ENCODE results near the gene CA4.
A peak's percentile ranks its signal among the peaks of the same experiment; 100 is the strongest.
"Not testable (repeated sequence)": the region's sequence is repeated elsewhere in the genome, so short reads cannot be mapped to it uniquely, and the experiment has no call there.

CA4 gene

GRCh38 chr17:60149691-60150582 is at the start of gene CA4:
CA4 (plus strand) TSS chr17:60149973; CDS start chr17:60150035, 62 bp downstream.
- DNase-seq: no peak

- DNase-seq: not testable (repeated sequence)
Observed at GRCh38 chr17:60100577-60100976, 49.2 kb upstream of the CA4 start.

GRCh38 chr17:60102015-60102631 is 47.6 kb upstream of the CA4 start:
- DNase-seq: peak; percentile 9

GRCh38 chr17:60102632-60103096 is 47.1 kb upstream of the CA4 start:
- no peak for DNase-seq

GRCh38 chr17:60103957-60104356 is 45.8 kb upstream of the CA4 start:
- no peak for DNase-seq

DNA sequence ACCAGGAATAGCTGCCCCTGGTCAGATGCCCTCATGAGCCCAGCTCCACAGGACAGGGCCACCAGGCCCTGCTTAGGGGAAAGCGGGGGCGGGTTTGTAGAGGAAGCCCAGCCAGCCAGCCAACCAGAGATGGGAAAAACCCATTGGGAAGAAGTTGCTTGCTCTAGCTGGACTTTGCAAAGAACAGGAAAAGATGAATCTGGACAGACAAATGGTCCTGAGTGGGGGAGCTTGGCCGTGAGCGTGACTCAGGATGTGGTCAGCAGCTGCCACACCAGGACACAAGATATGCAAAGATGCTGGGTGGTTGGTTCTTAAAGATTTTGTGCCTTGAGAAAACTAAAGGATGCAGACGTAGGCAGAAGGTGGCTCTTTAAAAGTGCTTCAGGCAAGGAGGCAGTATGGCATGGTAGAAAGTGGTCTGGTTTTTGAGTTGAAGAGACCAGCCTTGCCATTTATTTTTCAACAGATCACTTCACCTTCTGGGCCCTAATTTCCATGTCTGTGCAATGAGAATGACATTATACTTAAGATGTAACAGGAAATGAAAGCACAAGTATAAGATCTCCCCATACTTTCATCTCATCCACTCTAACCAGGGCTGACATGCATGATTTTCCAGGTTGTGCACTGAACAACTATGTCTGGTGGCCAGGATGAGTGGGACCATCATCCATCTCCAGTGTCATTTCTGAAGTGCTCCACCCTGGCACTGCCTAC is 43.3 kb upstream of the CA4 start:
- DNase-seq: no peak

GRCh38 chr17:60107526-60108257 is 42.1 kb upstream of the CA4 start:
- DNase-seq: no peak

- DNase-seq: not testable (repeated sequence)
Observed at GRCh38 chr17:60108309-60108708, 41.5 kb upstream of the CA4 start.

DNA sequence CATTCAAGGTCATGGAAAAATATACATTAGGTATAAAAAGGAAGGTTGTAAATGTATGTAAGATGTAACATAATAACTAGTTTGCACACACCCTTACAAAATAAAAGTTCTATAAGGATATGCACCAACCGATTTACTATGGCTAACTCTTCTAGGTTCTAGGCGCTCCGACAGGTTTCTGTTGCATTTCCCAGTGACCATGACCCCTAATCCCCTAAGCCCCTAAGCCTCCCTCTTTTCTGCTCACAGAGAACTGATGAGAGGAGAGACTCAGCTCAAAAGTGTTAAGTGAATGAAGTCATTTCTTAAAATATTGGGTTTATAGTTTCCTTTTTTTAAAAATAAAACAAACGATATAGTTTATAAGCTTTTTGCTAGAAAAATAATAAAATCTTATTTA is 41.1 kb upstream of the CA4 start:
- DNase-seq: no peak

- DNase-seq: no peak
Observed at GRCh38 chr17:60109161-60109560, 40.6 kb upstream of the CA4 start.

DNA sequence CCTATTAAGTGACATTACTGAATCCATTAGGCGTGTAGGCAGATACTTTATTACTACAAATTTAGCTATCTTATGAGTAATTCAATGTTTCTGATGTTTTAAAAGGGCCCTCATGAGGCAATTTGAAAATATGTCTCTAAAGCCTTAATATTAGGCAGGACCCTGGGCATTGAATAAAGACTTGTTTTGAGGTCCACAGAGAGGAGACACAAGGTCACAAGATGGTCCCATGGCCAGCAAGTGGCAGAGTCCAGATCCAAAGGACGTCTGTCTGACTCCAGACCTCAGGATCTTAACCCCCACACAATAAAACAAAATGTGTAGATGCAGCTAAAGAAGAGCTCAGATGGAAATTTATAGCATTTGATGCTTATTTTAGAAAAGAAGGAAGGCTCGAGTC is 39.2 kb upstream of the CA4 start:
- DNase-seq: no peak

DNA sequence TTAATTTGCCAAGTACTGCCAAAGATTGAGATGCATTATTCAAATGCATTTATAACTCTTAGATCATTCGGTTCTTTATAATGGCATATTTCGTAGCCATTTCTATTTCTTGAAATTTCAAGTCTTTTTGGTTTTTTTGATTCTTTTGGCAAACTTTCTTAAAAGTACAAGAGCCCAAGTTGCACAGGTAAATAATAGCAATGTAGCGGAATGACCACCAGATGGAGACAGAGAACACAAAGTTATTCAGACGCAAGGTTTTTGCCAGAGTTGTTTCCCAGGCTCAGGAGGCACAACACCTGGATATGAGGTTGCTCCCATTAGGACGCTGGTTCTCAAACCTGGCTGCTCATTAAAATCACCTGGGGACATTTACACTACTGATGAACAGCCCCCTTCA is 38.1 kb upstream of the CA4 start:
- DNase-seq: not testable (repeated sequence)

GRCh38 chr17:60115364-60115763 is 34.4 kb upstream of the CA4 start:
- not testable (repeated sequence) for DNase-seq

GRCh38 chr17:60116196-60116595 is 33.6 kb upstream of the CA4 start:
- not testable (repeated sequence) for DNase-seq

GRCh38 chr17:60119162-60119561 is 30.6 kb upstream of the CA4 start:
- DNase-seq: not testable (repeated sequence)

- DNase-seq: not testable (repeated sequence)
Observed at GRCh38 chr17:60119807-60120748, 29.7 kb upstream of the CA4 start.

DNA sequence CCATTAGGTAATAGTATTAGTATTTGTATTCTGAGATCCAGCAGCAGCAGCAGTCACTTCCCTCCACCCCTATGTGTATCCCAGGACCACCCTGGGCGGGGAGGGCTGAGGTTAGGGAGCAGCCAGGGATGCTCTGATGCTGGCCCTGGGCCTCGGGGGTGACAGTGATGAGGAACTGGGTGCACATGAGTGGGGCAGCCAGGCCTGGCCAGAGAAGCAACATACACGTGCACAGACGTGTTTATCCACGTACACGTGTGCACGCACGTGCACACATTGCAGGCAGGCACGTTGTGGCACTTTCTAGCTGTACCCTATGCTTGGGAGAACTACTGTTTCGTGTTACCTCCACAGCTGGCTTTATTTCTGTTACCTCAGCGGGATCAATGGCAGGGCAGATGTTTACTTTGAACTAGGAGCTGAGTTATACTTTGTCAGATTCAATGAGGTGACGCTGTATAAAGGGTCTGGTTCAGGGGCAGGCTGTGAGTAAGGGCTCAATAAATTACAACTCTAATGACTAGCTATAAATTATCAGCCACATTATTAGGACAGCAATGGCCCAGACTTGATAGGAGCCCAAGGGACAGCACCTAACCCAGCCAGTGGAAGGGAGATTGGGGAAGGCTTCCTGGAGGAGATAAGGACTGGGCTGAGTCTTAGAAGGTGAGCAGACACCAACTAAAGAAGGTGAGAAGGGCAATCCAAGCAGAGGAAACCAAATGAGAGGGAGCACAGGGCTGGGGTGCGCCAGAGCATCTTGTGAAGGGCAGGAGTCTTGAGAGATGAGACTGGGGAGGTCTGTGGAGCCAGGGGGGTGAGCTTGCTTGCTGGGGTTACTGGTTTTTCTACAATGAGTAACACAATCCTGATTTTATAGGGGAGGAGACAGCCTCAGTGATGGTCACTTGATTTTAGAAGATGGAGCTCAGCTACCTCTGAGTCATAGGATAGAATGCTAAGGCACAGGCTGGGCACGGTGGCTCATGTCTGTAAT is 22.4 kb upstream of the CA4 start:
- no peak for DNase-seq

DNA sequence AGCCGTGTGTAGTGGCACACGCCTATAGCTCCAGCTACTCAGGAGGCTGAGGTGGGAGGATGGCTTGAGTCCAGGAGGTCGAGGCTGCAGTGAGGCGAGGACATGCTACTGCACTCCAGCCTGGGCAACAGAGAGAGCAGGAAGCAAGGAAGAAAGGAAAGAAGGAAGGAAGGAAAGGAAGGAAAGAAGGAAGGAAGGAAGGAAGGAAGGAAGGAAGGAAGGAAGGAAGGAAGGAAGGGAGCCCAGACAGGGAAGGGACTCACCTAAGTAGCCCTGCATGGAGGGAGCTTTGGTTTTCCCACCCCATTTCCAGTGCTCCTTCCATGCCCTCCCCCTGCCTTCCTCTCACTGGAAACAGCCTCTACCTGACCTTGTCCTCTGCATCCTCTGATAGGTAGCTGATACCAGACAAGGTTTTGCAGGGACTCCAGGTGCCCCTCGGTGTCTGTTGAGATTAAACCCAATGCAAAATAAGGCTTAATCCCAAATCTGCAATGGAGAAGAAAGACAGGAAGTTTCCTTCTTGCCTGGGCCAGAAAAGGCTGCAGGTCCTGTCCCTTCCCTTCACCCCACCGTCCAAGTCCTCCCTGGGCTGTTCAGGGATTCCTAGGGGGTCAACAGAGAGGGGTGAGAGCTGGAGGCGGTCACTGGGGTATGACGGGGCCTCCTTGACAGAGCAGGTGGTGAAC is 21.5 kb upstream of the CA4 start:
- no peak for DNase-seq

DNA sequence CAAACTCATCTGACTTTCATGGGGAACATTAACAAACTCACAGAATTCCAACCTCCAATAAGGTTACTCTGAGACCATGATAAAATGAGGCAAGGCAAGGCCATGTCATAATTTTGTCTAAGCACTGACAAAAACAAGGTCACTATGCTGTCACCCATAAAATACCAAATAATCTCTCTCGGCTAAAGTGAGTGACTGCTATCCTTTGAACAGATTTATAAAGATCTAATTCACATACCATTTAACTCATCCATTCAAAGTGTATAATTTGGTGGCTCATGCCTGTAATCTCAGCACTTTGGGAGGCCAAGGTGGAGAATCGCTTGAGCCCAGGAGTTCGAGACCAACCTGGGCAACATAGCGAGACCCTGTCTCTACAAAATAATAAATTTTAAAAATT is 20.6 kb upstream of the CA4 start:
- DNase-seq: no peak

- DNase-seq: no peak
Observed at GRCh38 chr17:60130466-60130865, 19.3 kb upstream of the CA4 start.

All from NCI-H526 treated with DMSO at 0.1 percent for 48 hours (cell line).